GM12891 (cell line): ENCODE measurements around the gene SNX20.

Source experiments
- PAX5 ChIP-seq: IDR thresholded peaks from 2 replicates; pipeline ENCODE4 v1.6.1; 2011; ENCODE audit warnings: low read length, moderate library complexity, mild to moderate bottlenecking; ENCODE audit not compliant: insufficient read depth, severe bottlenecking
- POLR2A ChIP-seq: IDR thresholded peaks from 2 replicates; pipeline ENCODE4 v1.6.1; 2011; ENCODE audit warnings: low read depth, low read length, control low read depth
- POLR2AphosphoS5 ChIP-seq: IDR thresholded peaks from 2 replicates; pipeline ENCODE4 v1.6.1; 2011; ENCODE audit warnings: low read depth, low read length, control low read depth
- TAF1 ChIP-seq: IDR thresholded peaks from 2 replicates; pipeline ENCODE4 v1.6.1; 2011; ENCODE audit warnings: low read depth, low read length, control low read depth

GRCh38 chr16:50695017-50696000 lies 14.2 kb upstream of the SNX20 start:
- TF ChIP-seq POLR2AphosphoS5 (no peak), POLR2A (no peak), TAF1 (no peak), PAX5 (no peak)
